ENCODE results near the gene LDLRAD2. TPM values are rescaled to one million over a fixed set of nuclear protein-coding genes. Genes with fewer than 3 reads are reported as not detected.

The LDLRAD2 gene
- total and polyA plus RNA-seq, 9 of the 15 experiments (the other 6 are each of a cell fraction or from before 2014, with no cell fraction given), result 0.45 to 0.48 TPM; not detected in 7

- TF ChIP-seq, protein P1, sequence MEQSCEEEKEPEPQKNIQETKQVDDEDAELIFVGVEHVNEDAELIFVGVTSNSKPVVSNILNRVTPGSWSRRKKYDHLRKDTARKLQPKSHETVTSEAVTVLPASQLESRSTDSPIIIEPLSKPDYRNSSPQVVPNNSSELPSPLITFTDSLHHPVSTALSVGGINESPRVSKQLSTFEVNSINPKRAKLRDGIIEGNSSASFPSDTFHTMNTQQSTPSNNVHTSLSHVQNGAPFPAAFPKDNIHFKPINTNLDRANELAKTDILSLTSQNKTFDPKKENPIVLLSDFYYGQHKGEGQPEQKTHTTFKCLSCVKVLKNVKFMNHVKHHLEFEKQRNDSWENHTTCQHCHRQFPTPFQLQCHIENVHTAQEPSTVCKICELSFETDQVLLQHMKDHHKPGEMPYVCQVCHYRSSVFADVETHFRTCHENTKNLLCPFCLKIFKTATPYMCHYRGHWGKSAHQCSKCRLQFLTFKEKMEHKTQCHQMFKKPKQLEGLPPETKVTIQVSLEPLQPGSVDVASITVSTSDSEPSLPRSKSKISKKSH (CRISPR knock-in tag; IDR thresholded peaks at IDR 0.05), result no peak
- no peak for TF ChIP-seq SLC30A9 (CRISPR knock-in tag; IDR thresholded peaks at IDR 0.05)
- TF ChIP-seq NFE2 (IDR thresholded peaks at IDR 0.05; ENCODE audit: low read depth), result no peak; the same call in 1 of the 2 replicates
- peak; percentile 56; the same call in 1 of the 2 replicates for TF ChIP-seq RERE (CRISPR knock-in tag; IDR thresholded peaks at IDR 0.05; ENCODE audit: borderline replicate concordance)
- TF ChIP-seq ZBTB26 (CRISPR knock-in tag; IDR thresholded peaks at IDR 0.05), result no peak
- TF ChIP-seq, protein P2, sequence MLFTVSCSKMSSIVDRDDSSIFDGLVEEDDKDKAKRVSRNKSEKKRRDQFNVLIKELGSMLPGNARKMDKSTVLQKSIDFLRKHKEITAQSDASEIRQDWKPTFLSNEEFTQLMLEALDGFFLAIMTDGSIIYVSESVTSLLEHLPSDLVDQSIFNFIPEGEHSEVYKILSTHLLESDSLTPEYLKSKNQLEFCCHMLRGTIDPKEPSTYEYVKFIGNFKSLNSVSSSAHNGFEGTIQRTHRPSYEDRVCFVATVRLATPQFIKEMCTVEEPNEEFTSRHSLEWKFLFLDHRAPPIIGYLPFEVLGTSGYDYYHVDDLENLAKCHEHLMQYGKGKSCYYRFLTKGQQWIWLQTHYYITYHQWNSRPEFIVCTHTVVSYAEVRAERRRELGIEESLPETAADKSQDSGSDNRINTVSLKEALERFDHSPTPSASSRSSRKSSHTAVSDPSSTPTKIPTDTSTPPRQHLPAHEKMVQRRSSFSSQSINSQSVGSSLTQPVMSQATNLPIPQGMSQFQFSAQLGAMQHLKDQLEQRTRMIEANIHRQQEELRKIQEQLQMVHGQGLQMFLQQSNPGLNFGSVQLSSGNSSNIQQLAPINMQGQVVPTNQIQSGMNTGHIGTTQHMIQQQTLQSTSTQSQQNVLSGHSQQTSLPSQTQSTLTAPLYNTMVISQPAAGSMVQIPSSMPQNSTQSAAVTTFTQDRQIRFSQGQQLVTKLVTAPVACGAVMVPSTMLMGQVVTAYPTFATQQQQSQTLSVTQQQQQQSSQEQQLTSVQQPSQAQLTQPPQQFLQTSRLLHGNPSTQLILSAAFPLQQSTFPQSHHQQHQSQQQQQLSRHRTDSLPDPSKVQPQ (CRISPR knock-in tag; IDR thresholded peaks at IDR 0.05; ENCODE audit: borderline replicate concordance), result no peak
- peak; percentile 69 for TF ChIP-seq HMGN3 (IDR thresholded peaks at IDR 0.05; ENCODE audit: borderline replicate concordance, extremely low read depth, insufficient read length, low read depth, low read length)
- no peak for TF ChIP-seq CBFA2T2 (conservative IDR thresholded peaks at IDR 0.05)
- peak; percentile 58 to 85; a peak in 2 of 4 replicates for TF ChIP-seq SIN3A (IDR thresholded peaks at IDR 0.05; ENCODE audit: borderline replicate concordance in 2 of 2, control insufficient read depth in 1 of 2, low read depth in 2 of 2, low read length in 2 of 2)
- no peak for TF ChIP-seq NEUROD1 (IDR thresholded peaks at IDR 0.05; ENCODE audit: borderline replicate concordance, low read depth, low read length, partially characterized antibody)
- TF ChIP-seq KAT8 (IDR thresholded peaks at IDR 0.05; ENCODE audit: low read depth), result no peak
- peak; percentile 77 for TF ChIP-seq NFIC (IDR thresholded peaks at IDR 0.05)
- no peak for TF ChIP-seq CHD4 (IDR thresholded peaks at IDR 0.05; ENCODE audit: insufficient read depth, insufficient replicate concordance, low read depth, low read length, poor library complexity, severe bottlenecking)
These were observed 29.0 kb upstream of the LDLRAD2 start, which contains the start of gene USP48 (continued) for GRCh38 chr1:21782868-21783678.

All from K562 (cell line).